WTC11 (cell line): ENCODE data around the gene PEX7.

Experiments
- CREM ChIP-seq: sonication (generic); formaldehyde crosslinking; IDR thresholded peaks from 2 replicates; pipeline ENCODE4 v1.8.1; 2022; ENCODE audit warnings: mild to moderate bottlenecking, missing genetic modification reagents, moderate library complexity
- ERG ChIP-seq: fragments of 250-450 bp; sonication (Bioruptor Pico); IDR thresholded peaks from 2 replicates; pipeline ENCODE4 v1.8.0; 2021; ENCODE audit warnings: mild to moderate bottlenecking
- IRF2 ChIP-seq: sonication (generic); formaldehyde crosslinking; IDR thresholded peaks from 2 replicates; pipeline ENCODE4 v1.8.0; 2022; ENCODE audit warnings: low read depth, missing genetic modification reagents, borderline replicate concordance
- JUN ChIP-seq: sonication (generic); formaldehyde crosslinking; IDR thresholded peaks from 2 replicates; pipeline ENCODE4 v1.8.0; 2023; ENCODE audit warnings: mild to moderate bottlenecking, missing genetic modification reagents
- KAT7 ChIP-seq: sonication (generic); formaldehyde crosslinking; IDR thresholded peaks from 2 replicates; pipeline ENCODE4 v1.8.1; 2023; ENCODE audit warnings: missing genetic modification reagents, mild to moderate bottlenecking, borderline replicate concordance
- NFYB ChIP-seq: sonication (generic); formaldehyde crosslinking; conservative IDR thresholded peaks from 2 replicates; pipeline ENCODE4 v1.8.0; 2022; ENCODE audit warnings: low read depth, missing genetic modification reagents
- NR2C2 ChIP-seq: sonication (generic); formaldehyde crosslinking; IDR thresholded peaks from 2 replicates; pipeline ENCODE4 v1.8.0; 2022; ENCODE audit warnings: mild to moderate bottlenecking, missing genetic modification reagents
- OVOL2 ChIP-seq: fragments of 250-450 bp; sonication (Bioruptor Pico); IDR thresholded peaks from 2 replicates; pipeline ENCODE4 v1.9.0; 2021; ENCODE audit warnings: mild to moderate bottlenecking, borderline replicate concordance
- USF1 ChIP-seq: sonication (generic); formaldehyde crosslinking; IDR thresholded peaks from 2 replicates; pipeline ENCODE4 v1.8.0; 2022; ENCODE audit warnings: mild to moderate bottlenecking, missing genetic modification reagents
- TF ChIP-seq, protein P1 (sequence below): fragments of 200-600 bp; IDR thresholded peaks from 2 replicates; pipeline ENCODE4 v1.8.0; 2022; ENCODE audit warnings: antibody characterized with exemption
- TF ChIP-seq, protein P2 (sequence below): sonication (generic); formaldehyde crosslinking; IDR thresholded peaks from 2 replicates; pipeline ENCODE4 v1.8.1; 2022; ENCODE audit warnings: low read depth, missing genetic modification reagents, borderline replicate concordance
- TF ChIP-seq, protein P3 (sequence below): sonication (generic); formaldehyde crosslinking; conservative IDR thresholded peaks from 2 replicates; pipeline ENCODE4 v1.8.1; 2022; ENCODE audit warnings: mild to moderate bottlenecking, missing genetic modification reagents

GRCh38 chr6:136843210-136843609 lies 20.8 kb downstream of the PEX7 start:
- TF ChIP-seq, protein P1, sequence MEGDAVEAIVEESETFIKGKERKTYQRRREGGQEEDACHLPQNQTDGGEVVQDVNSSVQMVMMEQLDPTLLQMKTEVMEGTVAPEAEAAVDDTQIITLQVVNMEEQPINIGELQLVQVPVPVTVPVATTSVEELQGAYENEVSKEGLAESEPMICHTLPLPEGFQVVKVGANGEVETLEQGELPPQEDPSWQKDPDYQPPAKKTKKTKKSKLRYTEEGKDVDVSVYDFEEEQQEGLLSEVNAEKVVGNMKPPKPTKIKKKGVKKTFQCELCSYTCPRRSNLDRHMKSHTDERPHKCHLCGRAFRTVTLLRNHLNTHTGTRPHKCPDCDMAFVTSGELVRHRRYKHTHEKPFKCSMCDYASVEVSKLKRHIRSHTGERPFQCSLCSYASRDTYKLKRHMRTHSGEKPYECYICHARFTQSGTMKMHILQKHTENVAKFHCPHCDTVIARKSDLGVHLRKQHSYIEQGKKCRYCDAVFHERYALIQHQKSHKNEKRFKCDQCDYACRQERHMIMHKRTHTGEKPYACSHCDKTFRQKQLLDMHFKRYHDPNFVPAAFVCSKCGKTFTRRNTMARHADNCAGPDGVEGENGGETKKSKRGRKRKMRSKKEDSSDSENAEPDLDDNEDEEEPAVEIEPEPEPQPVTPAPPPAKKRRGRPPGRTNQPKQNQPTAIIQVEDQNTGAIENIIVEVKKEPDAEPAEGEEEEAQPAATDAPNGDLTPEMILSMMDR, result no peak
- TF ChIP-seq KAT7 (CRISPR knock-in tag), result no peak
- TF ChIP-seq JUN (CRISPR knock-in tag), result no peak
- no peak for TF ChIP-seq NR2C2 (CRISPR knock-in tag)
- TF ChIP-seq, protein P2, sequence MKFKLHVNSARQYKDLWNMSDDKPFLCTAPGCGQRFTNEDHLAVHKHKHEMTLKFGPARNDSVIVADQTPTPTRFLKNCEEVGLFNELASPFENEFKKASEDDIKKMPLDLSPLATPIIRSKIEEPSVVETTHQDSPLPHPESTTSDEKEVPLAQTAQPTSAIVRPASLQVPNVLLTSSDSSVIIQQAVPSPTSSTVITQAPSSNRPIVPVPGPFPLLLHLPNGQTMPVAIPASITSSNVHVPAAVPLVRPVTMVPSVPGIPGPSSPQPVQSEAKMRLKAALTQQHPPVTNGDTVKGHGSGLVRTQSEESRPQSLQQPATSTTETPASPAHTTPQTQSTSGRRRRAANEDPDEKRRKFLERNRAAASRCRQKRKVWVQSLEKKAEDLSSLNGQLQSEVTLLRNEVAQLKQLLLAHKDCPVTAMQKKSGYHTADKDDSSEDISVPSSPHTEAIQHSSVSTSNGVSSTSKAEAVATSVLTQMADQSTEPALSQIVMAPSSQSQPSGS, result no peak
- no peak for TF ChIP-seq CREM (CRISPR knock-in tag)
- TF ChIP-seq IRF2 (CRISPR knock-in tag), result no peak
- TF ChIP-seq ERG, result no peak
- no peak for TF ChIP-seq OVOL2 (CRISPR knock-in tag)
- TF ChIP-seq NFYB (CRISPR knock-in tag), result no peak
- TF ChIP-seq USF1 (CRISPR knock-in tag), result no peak
- TF ChIP-seq, protein P3, sequence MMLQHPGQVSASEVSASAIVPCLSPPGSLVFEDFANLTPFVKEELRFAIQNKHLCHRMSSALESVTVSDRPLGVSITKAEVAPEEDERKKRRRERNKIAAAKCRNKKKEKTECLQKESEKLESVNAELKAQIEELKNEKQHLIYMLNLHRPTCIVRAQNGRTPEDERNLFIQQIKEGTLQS (CRISPR knock-in tag), result no peak
